Stimulated activated CD4-positive, alpha-beta T cell treated with anti-CD3 and anti-CD28 coated beads, Interleukin-2, amount 100 ng/mL, for 24 hours (primary cell): ENCODE measurements around the gene OS9.

Source experiments
- DNase-seq, 2 donors: peaks; one replicate each; pipeline ENCODE4 v3.0.0-alpha.2; 2020

The OS9 gene

DNA sequence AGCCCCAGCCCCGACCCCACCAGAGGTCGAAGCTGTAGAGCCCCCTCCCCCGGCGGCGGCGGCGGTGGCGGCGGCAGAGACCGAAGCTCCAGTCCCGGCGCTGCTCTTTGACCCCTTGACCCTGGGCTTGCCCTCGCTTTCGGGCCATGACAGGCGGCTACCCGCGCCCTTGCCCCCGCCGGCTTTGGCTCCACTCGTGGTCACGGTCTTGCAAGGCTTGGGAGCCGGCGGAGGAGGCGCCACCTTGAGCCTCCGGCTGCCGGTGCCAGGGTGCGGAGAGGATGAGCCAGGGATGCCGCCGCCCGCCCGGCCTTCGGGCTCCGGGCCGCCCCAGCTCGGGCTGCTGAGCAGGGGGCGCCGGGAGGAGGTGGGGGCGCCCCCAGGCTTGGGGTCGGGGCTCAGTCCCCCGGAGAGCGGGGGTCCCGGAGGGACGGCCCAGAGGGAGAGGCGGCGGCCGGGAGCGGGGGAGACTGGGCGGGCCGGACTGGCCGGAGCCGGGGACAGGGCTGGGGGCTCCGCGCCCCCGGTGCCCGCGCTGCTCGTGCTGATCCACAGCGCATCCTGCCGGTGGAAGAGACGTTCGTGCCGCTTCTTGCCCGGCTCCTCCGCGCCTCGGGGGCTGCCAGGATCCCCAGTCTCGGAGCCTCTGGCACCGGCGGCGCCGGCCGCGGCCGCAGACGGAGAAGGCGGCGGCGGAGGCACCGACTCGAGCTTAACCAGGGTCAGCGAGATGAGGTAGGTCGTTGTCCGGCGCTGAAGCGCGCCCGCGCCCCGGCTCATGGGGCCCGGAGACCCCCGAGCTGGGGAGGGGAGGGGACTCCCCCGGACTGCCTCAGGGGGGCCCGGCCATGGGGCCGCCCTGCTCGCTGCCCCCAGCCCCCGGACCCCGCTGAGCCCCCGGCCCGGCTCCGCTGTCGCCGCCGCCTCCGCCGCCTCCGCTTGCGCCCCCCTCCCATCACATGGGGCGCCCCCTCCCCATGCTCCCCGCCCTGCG is 43.8 kb downstream of the OS9 start:
- no peak for DNase-seq

DNA sequence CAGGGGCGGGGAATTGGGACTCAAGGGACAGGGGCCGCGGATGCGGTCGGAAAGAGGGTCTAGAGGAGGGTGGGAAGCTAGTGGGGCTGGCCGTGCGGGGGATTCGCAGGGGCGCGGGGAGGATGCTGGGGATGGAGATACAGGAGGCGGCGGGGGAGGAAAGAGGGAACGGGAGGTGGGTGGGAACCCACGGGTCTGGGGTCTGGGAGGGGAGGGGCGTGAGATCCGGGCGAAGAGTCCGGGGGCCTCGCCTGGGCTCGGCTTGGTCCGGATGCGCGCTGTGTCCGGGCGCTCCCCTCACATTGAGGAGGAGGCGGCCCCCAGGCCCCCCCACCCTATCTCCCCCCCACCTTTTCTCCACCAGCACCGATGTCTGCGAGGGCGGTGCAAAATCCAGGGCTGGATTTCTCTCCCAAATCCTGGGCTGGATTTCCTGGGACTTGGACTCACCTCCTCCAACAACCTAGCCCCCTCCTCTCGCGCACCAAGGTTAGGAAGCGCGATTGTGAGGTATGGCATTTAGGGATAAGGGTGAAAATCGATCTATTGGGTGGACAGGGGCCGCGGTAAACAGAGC is 44.8 kb downstream of the OS9 start, which contains the start of gene AGAP2:
AGAP2 (minus strand) TSS at position 82 of the 577 bp plus-strand sequence. CDS start 496 bp downstream, outside the sequence.
- no peak for DNase-seq

DNA sequence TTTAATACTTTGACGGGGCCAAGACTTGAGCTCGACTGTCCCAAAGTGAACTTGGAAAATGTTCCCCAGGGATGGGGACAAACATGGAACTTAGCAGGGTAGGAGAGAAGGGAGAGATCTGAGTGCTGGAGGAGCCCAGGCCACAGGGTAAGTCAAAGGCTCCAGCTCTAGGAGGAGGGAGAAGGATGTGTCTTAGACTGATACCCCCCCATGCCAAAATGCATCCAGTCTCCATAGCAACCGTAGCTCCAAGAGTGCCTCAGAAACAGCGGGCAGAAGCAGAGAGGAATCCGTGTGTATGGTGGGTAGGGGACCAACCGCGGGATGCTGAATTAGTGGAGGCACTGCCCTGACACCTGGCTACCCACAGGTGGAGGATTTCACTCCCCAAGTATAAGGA is 45.5 kb downstream of the OS9 start:
- no peak for DNase-seq

DNA sequence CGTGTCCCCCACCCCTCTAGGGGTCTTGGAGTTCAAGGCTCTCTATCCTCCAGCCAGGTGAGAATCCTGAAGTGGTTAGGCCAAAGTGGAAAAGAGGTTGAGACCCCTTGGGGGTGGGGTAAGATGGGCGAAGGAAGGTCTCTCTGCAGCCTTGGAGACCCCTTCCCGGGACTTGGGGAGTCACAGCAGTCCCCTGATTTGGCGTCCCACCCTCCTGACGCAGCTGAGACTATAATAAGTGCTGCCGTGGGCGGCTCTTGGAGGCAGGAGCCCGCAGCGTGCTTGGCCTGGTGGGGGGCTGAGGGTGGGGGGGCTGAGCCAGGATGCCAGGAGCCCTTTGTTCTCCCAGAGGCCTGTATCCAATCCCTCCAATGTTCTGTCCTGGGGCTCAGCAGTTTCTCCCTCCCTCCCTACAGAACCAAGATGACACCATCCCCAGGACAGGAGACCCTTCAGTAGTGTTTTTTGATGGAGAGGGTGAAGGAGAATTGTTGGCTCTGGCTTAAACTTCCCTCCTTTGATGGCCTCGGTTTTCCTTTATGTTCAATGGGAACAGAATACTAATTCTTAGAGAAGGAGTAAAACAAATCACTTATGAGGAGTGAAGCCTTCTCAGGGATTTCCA is 46.1 kb downstream of the OS9 start:
- no peak for DNase-seq

DNA sequence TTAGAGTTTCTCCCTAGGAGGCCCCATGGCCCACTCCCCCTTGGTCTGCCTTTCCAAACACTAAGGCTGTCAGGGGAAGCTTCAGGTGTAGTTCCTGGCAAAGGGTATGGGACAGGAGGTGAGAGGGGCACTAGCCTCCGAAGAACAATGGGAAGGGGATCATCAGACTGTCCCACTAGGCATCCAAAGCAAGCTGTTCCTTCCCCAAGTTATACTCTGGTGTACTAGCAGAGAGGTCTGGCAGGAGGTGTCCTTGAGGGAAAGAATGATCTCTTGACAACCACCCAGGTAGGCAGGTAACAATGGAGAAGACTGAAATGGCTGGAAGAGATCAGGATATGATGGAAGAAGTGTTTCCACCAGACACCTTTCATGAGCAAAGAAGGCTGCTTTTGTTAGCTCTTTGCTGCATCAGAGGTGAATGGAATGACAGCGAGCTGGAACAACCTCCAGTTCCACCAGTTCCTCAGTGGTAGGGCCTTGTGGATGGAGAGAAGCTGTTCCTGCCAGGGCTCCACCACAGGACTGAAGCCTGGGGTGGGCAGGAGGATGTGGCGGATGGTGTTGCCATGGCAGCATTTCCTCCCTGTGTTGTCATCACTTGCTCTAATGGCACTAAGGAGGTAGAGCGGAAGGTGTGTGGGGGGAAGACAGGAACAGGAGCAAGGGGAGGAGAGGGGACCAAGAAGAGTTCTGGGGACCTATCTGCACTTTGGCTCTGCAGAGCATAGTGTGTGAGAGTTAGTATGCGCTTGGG is 46.9 kb downstream of the OS9 start:
- DNase-seq: peak; percentile 72 to 73

DNA sequence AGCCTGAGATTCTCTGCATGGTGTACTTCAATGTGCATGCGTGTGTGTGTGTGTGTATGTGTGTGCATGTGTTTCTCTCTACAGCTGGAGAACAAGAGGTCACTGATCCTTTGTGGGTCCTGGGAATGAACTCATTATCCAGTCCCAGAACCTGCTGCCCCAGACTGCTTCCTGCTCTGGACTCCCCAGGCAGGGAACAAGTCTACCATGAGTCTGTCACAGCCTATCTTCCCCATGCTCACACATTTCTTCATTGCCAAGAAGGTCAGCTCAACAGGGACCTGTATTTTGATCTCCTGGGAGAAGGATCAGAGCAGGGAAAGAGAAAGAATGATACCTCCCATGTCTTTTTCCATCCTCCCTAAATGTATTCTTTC is 47.5 kb downstream of the OS9 start:
- no peak for DNase-seq

DNA sequence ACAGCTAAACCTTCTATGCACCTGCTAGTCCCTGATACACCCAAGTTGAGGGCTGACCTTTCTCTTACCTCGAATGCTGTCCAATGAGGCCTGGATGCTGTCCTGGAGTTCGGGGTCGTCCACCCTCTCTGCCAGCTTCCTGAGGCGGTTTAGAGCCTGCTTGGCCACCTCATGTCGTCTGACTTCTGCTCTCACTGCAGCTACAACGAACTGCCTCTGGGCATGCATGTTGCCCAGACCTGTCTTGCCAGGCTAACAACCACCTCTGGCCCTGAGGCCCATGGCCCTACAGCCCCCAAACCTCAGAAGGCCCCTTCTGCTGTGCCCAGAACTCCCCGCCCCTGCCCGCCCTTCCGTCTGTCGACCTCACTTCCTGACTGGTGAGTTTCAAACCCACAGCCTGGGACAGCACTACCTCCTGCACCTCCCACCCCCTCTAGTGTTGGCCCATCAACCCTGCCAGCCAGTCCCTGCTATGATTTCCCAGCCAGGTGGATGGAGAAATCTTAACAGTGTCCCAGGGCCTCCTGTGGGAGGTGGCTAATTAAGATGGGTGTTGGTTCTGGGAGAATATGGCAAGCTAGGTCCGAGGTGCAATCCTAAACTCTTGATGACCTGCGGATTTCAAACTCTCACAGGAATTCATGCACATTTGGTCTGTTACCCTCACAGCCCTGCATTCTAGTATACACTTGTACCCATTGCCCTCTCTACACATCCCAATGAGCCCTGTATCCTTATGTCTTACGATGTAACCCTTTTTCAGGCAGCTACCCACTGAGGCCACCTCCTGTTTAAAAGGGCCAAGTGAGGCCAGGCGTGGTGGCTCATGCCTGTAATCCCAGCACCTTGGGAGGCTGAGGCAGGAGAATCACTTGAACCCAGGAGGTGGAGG is 48.2 kb downstream of the OS9 start:
- DNase-seq: peak; percentile 78 to 81

DNA sequence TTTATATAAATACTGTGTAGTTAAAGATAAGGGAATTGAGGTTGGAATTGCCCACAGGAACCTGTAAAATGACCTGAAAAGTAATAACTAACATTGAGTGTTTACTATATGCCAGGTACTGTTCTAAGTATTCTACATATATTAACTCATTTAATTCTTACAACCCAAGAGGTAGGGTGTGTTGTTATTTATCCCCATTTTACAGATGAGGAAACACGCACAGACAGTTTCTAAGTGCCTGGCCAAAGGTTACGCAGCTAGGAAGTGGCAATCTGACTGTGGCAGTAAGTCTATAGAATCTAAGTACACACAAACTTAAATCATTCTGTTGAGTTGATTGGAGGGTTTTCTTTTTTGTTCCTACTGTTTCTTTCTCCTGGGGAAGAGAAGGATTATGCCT is 49.8 kb downstream of the OS9 start:
- DNase-seq: no peak

DNA sequence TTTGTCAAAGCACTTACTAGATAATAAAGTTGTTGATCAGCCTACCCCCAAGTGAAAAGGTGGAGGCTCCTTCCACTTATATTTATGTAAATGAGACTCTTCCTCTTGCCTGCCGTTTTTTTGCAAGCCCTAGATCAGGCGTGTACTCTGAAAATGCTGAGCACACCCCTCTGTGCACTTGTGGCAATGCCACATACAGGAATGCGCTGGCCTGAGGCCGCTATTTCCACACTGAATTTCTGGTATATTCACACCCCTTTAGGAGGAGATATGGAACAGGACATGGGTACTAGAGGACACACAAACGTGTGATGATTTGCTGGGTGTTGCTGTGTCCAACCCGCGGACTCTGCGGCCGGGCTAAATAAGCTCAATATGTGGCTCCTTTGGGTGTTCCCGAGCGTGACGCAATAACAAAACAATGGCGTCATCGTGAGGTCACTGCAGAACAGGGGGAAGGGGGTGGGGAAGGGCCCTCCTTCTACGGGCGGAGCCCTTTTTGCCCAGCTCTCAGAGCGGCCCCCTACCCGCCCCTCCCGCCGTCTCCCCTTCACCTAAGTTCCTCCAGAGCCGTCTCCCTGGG is 50.4 kb downstream of the OS9 start:
- peak; percentile 78 to 79 for DNase-seq

DNA sequence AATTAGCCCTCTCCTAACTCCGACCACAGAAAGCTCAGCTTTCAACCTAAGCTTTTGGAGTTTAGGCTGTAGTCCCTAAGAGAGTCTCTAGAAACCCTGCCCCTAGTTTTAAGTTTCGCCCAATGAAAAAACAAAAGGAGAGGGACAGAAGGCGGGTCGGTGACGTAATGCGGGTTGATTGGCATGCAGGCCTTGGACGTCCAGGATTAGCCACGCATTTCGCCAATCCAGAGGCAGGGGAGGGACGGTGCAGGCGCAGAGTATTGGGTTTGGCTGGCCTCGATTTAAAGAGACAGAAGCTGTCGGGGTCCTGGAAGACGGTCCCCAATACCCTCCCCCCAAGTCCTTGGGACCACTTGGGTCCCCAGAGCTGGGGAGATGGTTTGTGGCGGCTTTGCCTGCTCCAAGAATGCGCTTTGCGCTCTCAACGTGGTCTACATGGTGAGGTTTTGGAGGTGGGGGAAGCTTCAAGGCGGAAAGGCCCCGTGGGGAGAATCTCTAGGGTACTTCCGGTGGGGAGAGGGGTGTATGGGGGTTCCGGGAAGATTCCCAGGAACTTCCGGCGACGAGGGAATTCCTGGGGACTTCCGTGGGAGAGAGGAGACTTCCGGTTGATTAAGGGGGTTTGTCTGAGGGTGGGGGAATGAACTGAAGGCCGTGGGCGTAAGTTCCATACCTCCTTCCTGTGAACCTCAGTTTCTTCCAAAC is 51.0 kb downstream of the OS9 start, which contains the start of gene TSPAN31:
TSPAN31 (plus strand) TSS at position 263 of the 708 bp plus-strand sequence; CDS start at position 379, 116 bp downstream.
- DNase-seq: peak; percentile 94 to 95

DNA sequence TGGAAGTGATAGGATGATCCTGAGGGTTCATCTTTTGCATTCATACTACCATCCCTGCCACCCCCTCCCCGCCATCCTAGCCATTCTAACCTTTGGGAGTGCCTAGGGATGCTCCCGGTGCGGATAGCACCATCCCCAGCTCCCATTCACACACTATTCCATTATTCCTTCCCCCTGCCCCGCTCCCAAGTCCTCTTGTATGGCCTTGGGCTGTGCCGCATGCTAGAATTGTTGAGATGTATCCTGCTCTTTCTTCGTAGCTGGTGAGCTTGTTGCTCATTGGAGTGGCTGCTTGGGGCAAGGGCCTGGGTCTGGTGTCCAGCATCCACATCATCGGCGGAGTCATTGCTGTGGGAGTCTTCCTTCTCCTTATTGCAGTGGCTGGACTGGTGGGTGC is 51.6 kb downstream of the OS9 start:
- DNase-seq: peak in 1 of 2 donors; percentile 28

DNA sequence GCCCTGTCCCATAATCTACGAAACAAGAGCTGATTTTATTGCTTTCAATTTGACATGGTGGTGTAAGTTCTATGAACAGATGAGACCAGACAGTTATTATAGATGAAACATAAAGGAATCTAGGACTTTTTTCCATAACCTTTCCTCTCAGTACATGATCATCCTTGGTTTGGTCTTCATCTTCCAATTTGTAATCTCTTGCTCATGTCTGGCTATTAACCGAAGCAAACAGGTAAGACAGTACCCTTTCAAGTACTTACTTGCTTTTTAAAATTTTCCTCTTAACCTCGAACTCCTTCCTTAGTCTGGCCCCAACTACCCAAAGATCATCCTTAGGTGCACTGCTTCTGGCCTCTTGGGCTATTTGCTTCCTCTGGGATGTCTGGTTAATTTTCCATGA is 52.1 kb downstream of the OS9 start:
- no peak for DNase-seq

DNA sequence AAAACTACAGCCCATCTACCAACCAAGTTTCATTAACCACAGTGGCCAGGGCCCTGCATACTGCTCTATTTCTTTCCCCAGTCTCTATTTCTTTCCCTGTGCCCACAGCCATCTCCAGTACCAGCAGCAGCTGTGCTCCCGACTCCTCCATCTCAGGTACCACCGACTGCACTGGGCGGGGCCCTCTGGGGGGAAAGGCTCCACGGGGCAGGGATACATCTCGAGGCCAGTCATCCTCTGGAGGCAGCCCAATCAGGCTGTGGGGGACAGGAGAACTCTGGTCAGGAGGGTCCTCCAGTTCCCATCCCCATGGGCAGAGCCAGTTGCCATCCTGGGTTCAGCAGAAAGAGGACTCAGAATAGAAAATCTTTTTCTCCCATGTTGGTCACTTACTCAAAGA is 55.1 kb downstream of the OS9 start:
- no peak for DNase-seq

DNA sequence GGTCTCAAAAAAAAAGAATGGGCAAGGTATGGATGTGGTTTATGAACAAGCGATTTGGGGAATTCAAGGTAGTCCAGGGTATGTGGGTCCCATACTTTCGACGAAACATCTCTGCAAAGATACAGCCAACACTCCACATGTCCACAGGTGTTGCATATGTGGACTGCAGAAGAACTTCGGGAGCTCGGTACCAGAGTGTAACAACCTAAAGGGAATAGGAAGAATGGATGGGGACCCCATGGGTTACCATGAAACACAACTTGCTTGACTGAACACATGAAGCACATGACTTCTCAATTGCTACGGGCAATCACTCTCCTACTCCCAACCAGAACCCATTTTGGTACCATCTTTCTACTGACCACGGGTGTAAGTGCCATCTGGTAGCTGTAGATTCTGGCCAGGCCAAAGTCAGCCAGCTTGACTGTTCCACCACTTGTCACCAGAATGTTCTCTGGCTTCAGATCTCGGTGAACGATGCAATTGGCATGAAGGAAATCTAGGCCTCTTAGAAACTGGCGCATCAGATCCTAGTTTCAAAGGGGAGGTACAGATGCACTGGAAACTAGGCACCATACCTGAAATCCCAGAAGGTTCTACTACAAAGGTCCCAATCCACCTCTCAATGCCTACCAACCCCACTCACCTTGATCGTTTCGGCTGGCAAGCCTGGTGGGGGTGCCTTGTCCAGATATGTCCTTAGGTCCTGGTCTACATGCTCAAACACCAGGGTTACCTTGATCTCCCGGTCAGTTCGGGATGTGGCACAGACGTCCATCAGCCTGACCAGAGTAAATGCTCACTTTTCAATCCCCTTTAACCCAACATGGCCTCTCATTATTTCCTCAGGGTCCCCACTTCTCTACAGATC is 56.9 kb downstream of the OS9 start:
- no peak for DNase-seq

DNA sequence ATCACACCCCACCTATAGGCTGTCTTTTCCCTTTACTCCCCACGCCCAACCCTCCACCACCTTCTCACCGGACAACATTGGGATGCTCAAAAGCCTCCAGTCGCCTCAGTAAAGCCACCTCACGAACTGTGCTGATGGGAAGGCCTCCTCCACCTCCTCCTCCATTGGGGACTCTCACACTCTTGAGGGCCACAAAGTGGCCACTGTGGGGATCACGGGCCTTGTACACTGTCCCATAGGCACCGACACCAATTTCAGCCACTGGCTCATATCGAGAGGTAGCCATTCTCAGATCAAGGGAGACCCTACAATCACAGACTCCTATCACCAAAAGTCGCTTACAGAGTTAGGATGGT is 57.5 kb downstream of the OS9 start:
- no peak for DNase-seq

DNA sequence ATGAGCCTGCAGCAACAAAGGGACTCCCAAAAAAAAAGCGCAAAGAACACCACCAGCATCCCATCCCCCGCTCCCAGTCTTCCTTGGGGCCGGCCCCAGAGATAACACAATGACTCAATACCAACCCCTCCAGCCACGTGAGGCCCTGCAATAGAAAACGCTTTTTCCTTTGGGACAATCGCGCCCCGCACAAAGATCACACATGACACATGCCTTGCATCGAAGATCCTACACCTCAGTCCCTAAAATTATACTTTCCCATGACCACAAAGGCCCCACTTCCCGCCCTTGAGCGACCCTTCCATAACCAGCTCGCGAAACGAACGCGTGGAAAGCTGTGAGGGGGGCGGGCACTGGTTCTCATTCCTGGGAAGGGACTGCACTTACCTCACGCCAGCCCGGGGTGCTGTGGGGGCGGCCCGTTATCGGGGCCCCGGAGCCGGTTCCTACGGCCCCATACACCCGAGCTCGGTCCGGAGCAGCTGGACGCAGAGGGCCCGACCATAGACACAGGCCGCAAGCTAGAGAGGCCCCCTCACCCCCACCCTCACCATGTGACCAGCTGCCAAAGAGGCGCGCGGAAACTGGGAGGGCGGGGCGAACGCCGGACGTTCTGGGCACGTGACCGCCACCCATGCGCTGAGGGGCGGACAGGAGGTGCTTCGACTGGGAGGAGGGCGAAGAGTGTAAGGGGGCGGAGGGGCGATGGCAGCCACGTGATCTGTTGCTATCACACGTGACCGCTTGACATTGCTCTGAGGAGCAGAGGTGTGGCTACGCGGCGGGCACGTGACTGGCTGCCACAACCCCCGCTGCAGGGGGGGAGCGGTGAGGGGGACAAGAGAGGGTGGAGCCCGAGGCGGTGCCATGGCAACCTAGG is 58.1 kb downstream of the OS9 start, which contains the start of gene CDK4:
CDK4 (minus strand) TSS at position 523 of the 880 bp plus-strand sequence. CDS start 593 bp downstream, outside the sequence.
- peak; percentile 97 to 98 for DNase-seq

DNA sequence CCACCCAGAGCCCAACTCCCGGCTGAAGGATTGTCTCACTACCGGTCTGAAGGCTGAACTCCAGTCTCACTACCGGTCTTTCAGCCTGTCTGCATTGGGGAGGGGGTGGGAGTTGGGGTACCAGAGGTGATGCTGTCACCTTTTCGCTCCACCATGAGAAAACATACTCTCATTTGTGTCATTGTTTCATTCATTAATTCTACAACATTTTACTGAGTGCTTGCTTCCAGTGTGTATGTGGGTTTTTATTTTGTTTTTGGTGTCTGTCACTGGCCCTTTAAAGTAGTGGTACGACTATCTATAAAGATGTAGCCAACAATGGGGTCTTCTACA is 58.7 kb downstream of the OS9 start:
- no peak for DNase-seq

DNA sequence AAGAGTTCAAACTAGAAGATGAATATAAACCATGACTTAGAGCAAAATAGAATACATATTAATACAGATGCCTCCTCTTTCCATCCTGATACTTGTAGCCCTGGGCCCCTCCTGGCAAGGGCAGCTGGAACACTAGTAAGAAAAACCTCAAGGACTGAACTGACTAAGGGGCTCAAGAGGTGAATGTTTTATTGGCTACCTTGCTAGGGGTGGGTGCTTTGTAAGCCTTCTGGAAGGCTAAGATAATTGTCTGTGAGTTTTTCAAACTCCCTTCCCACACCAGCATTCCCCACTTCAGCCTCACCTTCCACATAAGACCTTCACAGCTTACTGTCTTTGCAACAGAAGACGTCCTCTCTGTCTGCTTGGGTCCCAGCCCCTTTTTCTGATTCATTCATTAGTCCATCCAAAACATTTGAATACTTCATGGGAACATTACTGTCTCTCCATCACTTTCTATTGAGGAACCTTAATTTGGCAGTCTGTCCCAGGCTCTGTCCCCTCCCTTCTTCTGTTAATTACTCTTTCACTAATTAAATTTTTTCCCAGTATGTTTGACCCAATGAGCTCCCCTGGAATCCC is 59.9 kb downstream of the OS9 start:
- no peak for DNase-seq
